A549 treated with GW870086 at 1 μM for 4 hours (cell line): ENCODE data around the gene SH2D5. TPM values are rescaled to one million over a fixed set of nuclear protein-coding genes. Genes with fewer than 3 reads are reported as not detected.

Experiments
- total RNA-seq: library from RNA; stranded (reverse); fragments of 200-300 nt; extraction: Qiagen RNA extraction; gene quantifications from 5 replicates; pipeline ENCODE4 v1.2.3, GENCODE V29; 2022; ENCODE audit warnings: low read depth

SH2D5 gene
- 11.5 to 17.1 TPM (median 13.3 TPM) in 5 replicates for total RNA-seq

GRCh38 chr1:20732588-20733359 is at the start of gene SH2D5:
SH2D5 (minus strand) TSS chr1:20732703; CDS start chr1:20728044, 4,659 bp downstream.

GRCh38 chr1:20717452-20718342 is 14.8 kb downstream of the SH2D5 start, which contains the start of gene KIF17:
KIF17 (minus strand) TSS chr1:20718007; CDS start chr1:20717706, 301 bp downstream.

Other genes with a start within 250 kb of the SH2D5 start
- gene CAMK2N1, start 246.5 kb downstream of the SH2D5 start, total RNA-seq: 42.9 to 58.3 TPM (median 49.0 TPM) in 5 replicates
- 41.0 to 46.9 TPM (median 42.9 TPM) in 5 replicates for gene MUL1, start 224.6 kb downstream of the SH2D5 start, total RNA-seq
- gene FAM43B, start 180.1 kb downstream of the SH2D5 start, total RNA-seq: 2.9 to 4.4 TPM (median 4.0 TPM) in 5 replicates
- gene CDA, start 143.6 kb downstream of the SH2D5 start, total RNA-seq: 32.0 to 43.5 TPM (median 33.4 TPM) in 5 replicates
- gene PINK1, start 99.2 kb downstream of the SH2D5 start, total RNA-seq: 26.2 to 34.1 TPM (median 33.2 TPM) in 5 replicates
- gene DDOST, start 71.3 kb downstream of the SH2D5 start, total RNA-seq: 176 to 212 TPM (median 209 TPM) in 5 replicates
- gene KIF17, start 14.7 kb downstream of the SH2D5 start, total RNA-seq: 1.4 to 2.4 TPM (median 1.6 TPM) in 5 replicates
- 96.5 to 157 TPM (median 122 TPM) in 5 replicates for gene HP1BP3, start 54.6 kb upstream of the SH2D5 start, total RNA-seq